HG03064 (cell line): Measurements from ENCODE around the gene AFDN.

Source experiments
- ATAC-seq: cut with Tn5 transposase; IDR thresholded peaks from one replicate; pipeline ENCODE4 v1.9.1; 2021; ENCODE audit warnings: low read depth; ENCODE audit not compliant: unreplicated experiment

AFDN gene, protein sequence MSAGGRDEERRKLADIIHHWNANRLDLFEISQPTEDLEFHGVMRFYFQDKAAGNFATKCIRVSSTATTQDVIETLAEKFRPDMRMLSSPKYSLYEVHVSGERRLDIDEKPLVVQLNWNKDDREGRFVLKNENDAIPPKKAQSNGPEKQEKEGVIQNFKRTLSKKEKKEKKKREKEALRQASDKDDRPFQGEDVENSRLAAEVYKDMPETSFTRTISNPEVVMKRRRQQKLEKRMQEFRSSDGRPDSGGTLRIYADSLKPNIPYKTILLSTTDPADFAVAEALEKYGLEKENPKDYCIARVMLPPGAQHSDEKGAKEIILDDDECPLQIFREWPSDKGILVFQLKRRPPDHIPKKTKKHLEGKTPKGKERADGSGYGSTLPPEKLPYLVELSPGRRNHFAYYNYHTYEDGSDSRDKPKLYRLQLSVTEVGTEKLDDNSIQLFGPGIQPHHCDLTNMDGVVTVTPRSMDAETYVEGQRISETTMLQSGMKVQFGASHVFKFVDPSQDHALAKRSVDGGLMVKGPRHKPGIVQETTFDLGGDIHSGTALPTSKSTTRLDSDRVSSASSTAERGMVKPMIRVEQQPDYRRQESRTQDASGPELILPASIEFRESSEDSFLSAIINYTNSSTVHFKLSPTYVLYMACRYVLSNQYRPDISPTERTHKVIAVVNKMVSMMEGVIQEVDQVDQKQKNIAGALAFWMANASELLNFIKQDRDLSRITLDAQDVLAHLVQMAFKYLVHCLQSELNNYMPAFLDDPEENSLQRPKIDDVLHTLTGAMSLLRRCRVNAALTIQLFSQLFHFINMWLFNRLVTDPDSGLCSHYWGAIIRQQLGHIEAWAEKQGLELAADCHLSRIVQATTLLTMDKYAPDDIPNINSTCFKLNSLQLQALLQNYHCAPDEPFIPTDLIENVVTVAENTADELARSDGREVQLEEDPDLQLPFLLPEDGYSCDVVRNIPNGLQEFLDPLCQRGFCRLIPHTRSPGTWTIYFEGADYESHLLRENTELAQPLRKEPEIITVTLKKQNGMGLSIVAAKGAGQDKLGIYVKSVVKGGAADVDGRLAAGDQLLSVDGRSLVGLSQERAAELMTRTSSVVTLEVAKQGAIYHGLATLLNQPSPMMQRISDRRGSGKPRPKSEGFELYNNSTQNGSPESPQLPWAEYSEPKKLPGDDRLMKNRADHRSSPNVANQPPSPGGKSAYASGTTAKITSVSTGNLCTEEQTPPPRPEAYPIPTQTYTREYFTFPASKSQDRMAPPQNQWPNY (N-terminal part only)

DNA sequence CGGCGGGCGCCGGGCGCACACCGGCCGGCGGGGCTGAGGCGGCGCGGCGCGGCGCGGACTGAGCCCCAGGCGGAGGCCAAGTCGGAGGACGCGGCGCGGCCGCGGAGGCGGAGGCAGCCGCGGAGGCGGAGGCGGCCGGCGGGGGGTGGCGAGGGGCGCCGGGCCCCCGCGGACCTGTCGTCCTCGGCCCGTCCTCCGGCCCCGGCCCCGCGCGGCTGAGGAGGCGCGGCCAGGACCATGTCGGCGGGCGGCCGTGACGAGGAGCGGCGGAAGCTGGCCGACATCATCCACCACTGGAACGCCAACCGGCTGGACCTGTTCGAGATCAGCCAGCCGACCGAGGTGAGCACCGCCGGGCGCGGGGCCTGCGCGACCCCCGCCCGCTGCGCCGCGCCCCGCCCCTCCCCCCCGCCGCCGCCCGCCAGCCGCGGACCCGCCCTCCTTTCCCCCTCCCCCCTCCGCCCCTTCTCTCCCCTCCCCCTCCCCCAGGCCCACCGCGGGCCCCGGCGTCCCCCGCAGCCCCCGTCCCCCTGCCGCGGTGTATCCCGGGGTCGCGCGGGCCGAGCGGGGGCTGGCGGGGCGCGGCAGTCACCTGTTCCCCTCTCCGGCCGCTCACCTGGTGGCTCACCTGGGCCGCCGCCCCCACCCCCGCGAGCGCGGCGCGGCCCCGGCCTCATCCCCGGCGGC lies at the start of gene AFDN:
Gene AFDN (plus strand): TSS at position 16 of the 687 bp plus-strand sequence. CDS start 222 bp downstream, at position 238.
- ATAC-seq: peak; percentile 29

DNA sequence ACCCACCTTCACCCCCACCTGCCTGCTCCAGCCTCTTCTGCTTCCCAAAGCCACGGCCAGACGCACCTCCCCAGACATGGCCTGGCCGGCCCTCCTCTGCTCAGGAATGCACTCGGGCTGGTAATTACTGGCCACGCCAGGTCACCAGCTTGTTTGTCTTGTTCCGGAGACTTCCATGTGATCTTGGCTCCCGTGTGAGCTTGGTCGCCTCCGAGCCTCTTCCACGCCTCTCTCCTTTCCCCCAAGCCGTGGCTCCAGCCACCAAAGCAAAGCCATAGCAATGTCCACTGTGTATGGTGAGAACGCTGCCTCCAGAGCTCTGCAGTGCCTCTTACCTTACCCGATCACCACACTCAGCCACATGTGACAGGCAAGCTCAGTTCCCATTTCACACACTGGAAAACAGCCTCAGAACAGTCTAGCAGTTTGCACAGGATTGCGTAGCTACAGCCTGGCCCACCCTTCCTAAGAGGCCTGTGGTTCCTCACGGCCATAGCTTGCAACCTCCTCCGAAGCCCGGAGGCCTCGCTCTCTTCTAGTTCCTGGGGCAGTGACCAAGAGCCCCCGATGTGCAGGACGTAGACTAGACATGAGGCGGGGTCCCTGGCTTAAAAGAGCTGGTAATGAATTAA lies 48.1 kb upstream of the AFDN start:
- ATAC-seq: no peak

DNA sequence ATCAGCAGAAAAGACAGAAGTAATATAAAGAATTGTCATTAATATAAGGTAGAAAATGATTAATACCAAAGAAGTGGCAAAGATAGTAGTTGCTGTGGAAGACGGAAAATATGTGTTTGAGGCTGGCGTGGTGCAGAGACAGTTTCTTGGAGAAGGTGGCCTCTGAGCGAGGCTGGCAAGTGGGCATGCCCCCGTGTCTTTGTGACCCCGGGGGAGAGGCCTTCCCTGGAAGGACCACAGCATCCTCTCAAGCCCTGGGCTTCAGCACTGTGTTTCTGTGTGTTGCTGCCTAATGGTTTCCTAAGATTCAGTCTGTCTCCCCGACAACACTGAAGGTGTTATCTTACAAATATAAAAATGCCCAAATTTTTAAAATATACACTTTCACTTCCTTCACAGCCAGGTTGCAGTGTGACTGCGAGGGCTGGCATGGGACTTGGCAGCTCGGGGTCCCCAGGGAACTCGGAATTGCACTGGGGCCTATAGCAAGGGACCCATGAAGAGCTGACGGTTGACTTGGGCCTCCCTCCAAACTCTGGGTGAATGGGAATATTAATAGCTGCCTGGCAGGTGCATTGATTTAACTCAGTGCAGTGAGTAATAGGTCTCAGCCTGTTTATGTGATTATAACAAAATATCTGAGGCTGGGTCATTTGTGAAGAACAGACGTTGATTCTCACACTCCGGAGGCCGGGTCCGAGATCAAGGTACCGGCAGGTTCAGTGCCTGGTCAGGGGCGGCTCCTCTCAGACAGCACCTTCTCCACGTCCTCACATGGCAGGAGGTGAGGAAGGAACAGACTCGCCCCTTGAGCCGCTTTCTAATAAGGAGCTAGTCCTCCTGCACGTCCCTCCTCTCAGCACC lies 47.4 kb upstream of the AFDN start:
- no peak for ATAC-seq

DNA sequence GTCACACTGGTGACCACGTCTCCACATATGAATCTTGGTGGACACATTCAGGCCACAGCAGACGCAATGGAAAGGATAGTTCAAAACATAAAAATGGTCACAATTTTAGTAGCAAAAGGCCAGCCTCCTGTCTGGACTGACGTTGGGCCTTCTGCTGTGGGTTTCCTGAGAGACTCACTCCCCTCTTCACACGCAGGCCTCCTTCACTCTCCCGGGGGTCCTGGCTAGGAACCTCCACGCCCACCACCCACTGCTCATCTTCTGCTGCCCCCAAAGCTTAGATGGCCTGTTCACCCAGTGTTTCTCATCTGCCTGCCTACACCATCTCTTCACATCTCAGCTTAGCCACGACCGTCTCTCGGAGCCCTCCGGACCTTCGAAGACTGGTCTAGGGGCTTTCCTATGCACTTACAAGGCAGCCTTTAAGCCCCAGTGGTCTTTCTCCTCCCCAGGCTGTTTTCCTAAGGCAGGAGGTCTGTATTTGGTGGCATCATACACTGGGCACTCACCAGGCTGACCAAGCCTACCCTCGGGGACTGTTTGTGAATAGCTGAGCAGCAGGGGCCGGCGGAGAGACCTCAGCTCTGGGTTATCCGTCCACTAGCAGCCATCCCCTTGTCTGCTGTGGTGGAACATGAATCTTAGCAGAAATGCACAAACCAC lies 46.6 kb upstream of the AFDN start:
- no peak for ATAC-seq

DNA sequence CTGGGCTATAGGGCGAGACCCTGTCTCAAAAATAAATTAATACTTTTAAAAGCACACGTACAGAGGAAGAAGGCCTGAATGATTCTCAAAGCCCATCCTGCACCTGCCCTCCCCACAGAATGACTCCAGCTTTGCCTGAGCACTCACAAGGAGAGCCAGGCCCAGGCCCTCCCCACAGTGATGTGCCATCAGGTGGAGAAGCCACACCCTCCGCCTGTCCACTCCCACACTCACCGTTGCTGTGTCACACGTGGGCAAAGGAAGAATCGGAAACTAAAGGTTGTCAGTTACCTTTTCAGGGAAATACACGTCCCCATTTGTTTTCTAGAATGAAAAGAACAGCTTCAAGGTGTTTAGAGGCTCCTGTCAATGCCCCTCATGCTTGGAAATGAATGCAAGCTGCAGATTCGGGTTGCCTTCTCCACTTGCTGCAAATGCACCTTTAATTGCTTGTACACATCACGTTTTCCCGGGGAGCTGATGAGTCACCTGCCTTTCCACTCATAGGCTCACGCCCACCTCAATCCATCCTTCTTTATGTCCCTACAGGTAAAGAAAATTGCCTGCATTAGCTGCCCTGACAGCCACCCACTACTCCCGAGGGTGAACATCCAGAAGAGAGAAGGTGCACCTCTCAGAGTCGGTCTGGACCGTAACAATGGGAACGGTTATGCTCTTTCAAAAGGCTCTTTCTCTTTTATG lies 45.5 kb upstream of the AFDN start:
- no peak for ATAC-seq

DNA sequence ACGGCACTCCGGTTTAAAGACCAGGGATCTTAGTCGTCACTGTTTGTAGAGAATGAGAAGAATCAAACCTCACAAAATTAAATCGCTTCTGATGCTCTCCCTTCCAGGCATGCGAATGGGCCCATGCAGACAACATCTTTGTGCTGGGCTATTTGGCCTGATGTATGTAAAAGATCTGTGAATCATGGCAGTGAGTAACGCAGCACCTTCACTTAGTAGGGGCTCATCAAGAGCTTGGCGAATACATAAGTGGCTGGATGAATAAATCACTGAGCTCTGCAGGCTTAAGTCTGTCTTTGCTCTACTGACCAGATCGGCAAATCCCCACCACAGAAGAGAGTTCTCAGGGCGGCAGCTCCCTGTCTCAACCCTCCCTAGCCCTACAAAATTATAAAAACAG lies 44.8 kb upstream of the AFDN start:
- ATAC-seq: no peak

DNA sequence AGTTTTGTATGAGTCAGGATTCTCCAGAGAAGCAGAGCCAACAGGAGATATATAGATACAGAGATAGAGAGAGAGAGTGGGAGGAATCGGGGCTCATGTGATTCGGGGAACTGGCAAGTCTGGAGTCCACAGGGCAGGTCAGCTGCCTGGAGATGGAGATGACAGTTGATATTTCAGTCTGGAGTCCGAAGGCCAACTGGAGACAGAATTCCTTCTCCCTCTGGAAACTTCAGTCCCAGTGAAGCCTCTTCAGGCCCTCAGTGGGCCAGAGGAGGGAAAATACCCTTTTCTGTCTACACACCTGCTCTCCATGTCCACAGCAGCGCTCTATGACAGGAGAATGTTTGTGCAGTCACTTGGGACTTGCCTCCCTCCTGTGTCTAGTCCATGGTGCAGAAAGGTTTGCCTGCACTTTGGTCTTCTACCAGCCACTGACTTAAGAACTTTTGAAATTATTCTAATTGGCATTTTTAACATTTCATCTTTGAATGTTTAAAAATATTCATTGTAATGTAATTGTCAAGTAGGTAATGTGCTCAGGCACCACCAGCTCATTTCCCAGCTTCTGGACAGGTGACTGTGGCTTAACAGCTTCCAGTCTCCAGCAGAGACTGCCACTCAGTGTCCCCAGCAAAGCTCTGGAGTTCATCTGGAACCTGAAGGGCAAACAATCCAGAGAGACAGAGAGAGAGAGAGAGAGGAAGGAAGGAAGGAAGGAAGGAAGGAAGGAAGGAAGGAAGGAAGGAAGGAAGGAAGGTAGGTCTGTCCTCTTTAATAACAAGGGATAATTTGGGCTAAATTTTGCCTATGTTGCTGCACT lies 43.8 kb upstream of the AFDN start:
- no peak for ATAC-seq

DNA sequence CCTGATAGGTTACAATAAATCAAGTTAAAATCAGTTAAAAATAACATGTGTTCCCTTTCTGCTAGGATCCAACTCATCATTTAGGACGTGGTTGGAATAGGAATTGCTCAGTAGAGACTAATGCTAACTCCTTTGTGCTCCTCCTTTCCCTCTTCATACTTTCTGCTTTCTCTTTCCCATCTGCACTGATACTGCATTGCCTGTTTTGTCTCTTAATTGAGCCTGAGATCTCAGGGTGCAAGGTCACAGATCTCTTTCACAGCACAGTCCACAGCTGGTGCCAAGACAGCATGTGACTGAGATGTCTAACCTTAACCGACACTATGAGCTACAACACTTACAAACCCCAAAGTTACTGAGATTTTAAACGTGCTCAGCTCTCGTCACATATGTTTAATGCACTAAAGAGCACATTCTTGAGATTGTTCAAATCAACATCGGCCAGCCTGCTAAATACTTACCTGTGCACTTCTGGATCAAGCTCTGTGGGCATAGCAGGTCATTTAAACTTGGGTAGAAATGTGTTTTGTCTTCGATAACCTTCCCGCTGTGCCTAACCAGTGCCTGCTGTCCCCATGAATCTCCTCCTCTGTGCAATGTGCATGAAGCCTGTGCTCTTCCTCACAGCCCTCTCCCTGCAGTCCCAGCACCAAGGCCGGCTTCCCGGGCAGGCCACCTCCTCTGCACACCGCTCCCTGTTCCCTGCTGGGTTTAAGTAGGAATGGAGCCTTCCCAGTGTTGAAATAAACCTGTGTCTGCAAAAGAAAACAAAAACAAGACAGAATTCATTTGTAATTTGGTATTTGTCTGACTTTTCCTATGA lies 39.6 kb upstream of the AFDN start:
- ATAC-seq: no peak

DNA sequence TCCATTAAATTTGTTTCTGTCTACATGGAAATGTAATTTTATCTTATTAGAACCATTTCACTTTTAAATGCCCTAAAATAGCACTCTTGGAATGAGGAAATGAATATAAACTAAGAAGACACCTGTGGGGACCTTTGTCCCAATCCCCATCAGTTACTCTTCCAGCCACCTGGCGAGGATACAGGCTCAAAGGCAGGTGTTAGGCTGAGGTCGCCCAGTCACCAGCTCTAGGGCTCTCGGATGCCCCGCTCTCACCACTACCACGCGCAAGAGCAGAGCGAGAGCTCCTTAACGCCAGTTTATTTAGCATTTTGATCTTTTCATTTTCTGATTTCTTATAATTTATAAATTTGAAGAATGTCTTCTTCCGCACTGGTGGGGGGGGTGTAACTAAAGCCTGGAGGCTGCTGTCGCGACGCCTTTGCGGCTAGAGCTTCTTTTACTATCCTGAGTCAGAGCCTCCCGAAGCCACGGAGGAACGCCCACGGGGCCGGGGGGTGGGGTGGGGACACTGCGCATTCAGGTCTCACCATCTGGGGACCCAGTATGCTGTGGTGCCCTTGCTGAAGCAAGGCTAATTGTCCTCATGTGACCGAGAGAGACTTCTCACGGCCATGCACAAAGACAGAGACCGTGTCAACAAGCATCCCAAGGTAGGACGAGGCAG lies 38.7 kb upstream of the AFDN start:
- ATAC-seq: no peak

DNA sequence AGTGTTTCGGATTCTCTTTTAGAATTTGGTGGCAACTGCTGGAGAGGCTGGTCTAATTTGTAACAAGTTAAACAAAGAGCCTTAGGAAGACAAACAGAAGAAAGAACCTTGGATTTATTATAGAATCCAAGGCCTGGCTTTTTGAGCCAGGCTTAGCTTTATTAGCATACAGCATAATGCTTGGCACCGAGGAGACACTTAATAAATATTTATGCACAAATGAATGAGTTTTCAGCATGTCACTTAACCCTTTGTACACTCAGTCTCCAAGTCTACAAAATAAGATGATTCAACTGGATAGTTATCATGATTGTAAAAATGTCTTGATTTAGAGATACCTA lies 38.2 kb upstream of the AFDN start:
- ATAC-seq: no peak

DNA sequence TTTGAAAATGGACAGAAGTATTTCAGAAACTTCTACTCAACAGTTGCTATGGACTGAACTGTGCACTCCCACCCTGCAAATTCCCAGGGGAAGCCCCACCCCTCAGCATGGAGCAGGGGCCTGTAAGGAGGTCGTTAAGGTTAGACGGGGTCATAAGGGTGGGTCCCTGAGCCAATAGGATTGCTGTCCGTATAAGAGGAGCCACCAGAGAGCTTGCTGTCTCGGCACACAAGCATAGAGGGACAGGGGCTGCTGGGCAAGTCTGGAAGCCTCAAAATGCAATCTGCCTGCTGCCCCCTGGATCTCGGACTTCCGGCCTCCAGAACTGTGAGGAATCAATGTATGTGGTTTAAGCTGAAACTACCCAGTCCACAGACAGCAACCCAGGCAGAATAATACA lies 37.4 kb upstream of the AFDN start:
- no peak for ATAC-seq

DNA sequence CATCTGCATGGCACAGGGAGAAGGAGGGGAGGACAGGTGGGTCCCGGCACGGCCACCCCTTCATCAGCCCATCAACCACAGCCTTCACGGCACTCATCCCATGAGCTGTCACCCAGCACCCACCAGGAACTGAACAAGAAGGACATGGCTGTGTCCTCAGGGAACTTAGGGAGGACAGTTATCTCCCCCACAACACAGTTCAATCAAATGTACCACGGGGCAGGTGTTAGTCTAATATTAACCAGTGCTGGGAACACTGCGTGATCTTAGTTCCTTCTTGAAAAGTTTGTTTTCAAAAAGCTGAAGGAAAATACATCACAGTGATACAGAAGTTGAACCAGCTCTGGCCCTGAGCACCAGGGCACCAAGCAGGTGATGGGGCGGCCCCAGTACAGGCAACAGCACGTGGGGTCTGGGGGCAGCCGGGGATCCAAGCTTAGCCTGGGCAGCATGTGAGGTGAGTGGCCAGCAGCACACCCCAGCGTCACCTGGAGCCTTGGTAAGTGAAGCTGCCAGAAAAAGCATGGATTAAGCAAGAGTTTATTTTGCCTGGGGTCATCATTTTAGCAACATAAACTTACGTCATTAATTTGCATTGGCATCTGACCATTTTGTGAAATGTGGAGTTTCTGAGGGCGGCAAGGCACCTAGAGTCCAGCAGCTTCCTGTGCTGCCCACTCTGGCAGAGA lies 35.5 kb upstream of the AFDN start:
- no peak for ATAC-seq

DNA sequence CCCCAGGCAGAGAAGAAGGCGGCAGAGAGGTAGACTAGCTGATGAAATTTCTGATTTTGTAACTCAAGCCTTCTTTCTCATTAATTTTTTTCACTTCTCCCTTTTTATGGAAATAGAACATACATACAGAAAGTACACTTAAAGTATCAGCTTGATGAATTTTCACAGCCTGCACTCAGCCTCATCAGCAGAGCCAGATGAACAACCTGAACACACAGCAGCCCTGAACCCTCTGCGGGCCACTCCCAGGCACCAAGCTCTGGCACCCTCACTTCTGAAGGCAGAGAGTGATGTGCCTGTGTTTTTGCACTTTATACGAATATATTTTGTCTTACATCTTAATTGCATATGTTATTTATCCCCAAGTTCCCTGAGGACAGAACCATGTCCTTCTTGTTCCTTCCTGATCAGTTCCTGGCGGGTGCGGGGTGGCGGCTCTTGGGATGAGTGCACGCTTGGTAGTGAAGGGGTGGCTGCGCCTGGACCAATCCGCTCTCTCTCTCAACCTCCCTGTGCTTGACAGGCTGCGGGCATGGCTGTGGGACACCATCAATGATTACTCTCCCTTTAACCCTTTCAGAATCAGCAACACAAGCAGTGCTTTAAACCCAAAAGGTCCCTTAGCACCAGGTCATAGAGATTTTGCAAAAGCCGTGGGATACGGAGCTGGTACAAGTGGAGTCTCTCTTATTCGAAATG lies 34.8 kb upstream of the AFDN start:
- no peak for ATAC-seq

DNA sequence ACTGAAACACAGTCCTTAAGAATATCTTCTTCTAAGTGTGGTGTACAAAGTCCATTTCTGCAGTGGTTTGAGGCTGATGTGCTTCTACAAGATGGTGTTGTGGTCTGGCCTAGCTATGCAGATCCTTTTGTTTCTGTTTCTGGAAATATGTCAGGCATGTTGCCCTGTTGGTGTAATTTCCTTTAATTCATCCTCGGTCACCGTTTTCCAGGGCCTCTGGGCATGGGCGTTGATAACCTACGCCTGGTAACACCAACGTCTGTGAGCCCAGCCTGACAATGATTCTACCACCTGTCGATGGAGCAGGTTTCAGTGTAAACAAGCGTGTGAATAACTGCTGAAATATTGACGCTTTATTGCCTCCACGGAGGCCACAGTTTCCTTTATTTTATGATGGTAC lies 33.3 kb upstream of the AFDN start:
- no peak for ATAC-seq
